ENCODE data around the gene C2orf72.

DNA sequence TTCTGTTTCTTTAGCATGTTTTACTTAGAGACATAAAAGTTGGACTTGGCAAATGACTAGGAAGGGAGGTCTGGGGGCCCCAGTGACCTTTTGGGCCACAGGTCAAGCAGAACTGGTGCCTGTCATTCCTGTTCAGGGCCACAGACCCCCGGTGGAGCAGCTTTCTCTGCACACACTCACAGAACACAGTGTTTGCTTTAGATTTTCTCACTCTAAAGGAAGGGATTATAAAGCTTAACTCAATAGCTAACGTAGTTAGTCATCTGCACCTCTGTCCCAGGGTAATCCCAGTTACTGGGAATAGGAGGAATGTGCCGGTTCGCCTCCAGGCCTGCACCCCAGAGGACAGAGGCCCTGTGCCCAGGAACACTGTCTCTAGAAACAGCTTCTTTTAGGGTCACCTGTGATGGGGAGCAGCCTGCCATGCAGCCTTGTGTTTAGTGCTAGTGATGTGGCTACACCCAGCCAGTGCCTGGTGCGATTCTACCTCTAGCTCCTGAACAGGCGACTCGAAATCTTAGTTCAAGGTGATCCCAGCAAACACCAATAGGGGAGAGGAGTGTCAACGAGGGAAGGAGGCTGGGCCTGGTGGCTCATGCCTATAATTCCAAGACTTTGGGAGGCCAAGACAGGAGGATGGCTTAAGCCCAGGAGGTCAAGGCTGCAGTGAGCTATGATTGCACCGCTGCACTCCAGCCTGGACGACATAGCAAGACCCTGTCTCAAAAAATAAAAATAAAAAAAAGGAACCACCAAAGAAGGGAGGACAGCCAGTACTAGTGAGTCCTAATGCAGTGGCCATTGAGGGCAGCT lies 29.8 kb upstream of the C2orf72 start:
- TF ChIP-seq, protein P1, sequence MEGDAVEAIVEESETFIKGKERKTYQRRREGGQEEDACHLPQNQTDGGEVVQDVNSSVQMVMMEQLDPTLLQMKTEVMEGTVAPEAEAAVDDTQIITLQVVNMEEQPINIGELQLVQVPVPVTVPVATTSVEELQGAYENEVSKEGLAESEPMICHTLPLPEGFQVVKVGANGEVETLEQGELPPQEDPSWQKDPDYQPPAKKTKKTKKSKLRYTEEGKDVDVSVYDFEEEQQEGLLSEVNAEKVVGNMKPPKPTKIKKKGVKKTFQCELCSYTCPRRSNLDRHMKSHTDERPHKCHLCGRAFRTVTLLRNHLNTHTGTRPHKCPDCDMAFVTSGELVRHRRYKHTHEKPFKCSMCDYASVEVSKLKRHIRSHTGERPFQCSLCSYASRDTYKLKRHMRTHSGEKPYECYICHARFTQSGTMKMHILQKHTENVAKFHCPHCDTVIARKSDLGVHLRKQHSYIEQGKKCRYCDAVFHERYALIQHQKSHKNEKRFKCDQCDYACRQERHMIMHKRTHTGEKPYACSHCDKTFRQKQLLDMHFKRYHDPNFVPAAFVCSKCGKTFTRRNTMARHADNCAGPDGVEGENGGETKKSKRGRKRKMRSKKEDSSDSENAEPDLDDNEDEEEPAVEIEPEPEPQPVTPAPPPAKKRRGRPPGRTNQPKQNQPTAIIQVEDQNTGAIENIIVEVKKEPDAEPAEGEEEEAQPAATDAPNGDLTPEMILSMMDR (IDR thresholded peaks at IDR 0.05), result no peak
- TF ChIP-seq POLR2A (IDR thresholded peaks at IDR 0.05) (no peak), POLR2AphosphoS5 (IDR thresholded peaks at IDR 0.05) (no peak)

Measured in sigmoid colon (tissue), 4 donors.